Glomerular endothelial cell (primary cell): ENCODE data around the gene TRIP10. TPM values are rescaled to one million over a fixed set of nuclear protein-coding genes. Genes with fewer than 3 reads are reported as not detected.
"Not testable (repeated sequence)": the region's sequence is repeated elsewhere in the genome, so short reads cannot be mapped to it uniquely, and the experiment has no call there.

Source experiments
- DNase-seq: peaks from one replicate; pipeline ENCODE4 v3.0.0-alpha.2; 2011; ENCODE audit warnings: low read depth, low spot score; ENCODE audit errors: extremely low read depth
- total RNA-seq: library from RNA; depleted of rRNA; stranded (reverse); fragments of >200 nt; gene quantifications from 2 replicates; pipeline ENCODE4 v1.2.3, GENCODE V29; 2015

TRIP10 gene
- total RNA-seq, 1 donor from 2014 or later = 83.8 TPM

DNA sequence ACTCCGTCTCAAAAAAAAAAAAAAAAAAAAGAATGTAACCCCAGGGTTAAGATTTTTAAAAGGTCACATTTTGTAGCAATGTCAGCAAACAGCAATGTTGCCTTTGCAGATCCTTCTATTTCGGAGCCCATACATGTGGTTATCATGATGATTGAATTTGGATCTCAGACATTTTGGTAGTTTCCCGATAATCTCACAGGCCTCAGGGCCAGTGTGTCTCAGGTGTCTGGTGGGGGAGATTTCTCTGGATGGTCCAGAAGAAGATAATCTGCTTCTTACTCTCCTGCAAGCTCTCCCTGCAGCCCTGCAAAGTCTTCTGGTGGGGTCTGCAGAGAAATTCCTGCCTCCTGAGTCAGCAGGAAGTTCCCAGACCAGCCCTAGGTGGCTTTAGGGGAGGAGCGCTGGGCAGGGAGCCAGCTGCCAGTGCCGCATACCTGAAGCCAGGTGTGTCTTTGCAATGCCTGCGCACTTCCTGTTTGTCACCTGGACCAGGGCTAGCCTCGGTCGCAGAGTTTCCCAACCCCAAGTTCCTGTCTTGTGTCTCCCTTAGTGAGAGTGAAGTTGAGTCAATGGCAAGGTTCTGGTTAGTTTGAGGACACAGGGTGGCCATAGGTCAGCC lies 26.4 kb downstream of the TRIP10 start:
- DNase-seq = no peak

DNA sequence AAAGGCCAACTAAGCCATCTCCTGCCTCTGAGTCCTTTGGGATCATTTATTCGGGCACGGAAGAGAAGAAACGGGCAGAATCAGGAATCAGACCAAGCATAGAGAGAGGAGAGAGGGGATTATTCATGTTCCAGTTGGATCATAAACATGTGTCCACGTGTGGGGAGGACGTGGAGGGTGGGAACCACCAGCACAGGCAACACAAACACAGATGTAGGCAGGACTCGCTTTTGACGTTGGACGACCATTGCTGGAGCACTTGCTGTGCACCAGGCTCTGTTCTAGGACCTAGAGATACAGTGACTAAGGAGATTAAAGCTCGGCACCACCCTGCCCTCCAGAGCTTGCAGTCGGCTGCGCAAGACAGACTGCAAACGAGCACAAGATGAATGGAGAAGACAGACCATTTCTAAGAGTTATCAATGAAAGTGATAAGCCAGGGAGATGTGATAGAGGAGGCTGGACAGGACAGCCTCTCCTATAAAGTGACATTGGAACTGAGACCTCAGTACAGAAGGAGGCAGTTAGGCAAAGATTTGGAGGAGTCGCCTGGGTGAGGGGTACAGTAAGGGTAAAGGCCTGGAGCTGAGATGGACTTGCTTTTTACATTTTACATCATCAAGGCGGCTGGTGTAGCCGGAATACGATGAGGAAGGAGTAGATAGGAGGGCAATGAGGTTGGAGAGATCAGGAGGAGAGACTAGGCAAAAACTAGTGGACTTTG lies 27.0 kb downstream of the TRIP10 start:
- DNase-seq = no peak

- no peak for DNase-seq
Observed at GRCh38 chr19:6767081-6767356, 27.5 kb downstream of the TRIP10 start.

DNA sequence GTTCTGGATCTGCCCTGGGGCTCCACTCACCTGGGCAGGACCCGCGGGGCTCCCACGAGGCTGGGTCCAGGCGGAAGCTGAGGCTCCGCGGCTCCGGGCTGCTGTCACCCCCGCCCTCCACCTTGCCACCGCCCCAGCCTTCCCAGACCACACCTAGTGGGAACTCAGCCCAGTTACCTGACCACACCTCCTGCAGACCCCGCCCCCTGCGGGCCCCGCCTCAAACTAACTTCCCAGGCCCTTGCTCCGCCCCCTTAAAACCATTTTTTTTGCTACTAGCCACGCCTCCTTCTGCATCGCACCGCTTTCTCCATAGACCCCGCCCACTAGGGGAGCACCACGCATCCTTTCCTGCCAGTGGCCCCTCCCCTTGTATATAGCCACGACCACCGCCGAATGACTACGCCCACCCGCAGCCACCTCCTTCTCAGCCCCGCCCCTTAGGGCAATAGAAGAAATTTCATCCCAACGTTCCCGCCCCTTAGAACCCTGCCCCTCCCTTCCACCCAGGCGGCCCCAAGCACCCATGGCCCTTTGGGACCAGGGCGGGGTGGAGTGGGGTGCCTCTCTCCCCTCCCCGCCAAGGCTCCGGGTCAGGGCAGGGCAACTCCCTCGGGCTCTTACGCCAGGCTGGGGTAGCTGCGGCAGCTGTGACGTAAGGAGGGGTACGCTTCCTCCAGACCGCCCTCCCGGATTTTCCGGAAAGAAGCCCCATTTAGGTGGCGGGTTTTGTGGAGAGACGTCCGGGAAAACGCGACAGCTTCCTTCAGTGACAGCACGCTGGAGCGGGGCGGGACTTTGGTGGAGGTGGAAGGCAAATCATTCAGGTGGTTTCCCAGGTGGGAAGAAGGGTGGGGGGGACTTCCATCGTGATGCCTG lies 28.1 kb downstream of the TRIP10 start, which contains the start of gene SH2D3A:
SH2D3A (minus strand) TSS at position 79 of the 879 bp plus-strand sequence. CDS start 3,687 bp downstream, outside the sequence.
- DNase-seq = no peak

GRCh38 chr19:6768236-6768785 lies 28.8 kb downstream of the TRIP10 start:
- no peak for DNase-seq

- DNase-seq = no peak
Observed at GRCh38 chr19:6769006-6769619, 29.6 kb downstream of the TRIP10 start.

GRCh38 chr19:6771648-6772027 lies 32.2 kb downstream of the TRIP10 start:
- DNase-seq = not testable (repeated sequence)

DNA sequence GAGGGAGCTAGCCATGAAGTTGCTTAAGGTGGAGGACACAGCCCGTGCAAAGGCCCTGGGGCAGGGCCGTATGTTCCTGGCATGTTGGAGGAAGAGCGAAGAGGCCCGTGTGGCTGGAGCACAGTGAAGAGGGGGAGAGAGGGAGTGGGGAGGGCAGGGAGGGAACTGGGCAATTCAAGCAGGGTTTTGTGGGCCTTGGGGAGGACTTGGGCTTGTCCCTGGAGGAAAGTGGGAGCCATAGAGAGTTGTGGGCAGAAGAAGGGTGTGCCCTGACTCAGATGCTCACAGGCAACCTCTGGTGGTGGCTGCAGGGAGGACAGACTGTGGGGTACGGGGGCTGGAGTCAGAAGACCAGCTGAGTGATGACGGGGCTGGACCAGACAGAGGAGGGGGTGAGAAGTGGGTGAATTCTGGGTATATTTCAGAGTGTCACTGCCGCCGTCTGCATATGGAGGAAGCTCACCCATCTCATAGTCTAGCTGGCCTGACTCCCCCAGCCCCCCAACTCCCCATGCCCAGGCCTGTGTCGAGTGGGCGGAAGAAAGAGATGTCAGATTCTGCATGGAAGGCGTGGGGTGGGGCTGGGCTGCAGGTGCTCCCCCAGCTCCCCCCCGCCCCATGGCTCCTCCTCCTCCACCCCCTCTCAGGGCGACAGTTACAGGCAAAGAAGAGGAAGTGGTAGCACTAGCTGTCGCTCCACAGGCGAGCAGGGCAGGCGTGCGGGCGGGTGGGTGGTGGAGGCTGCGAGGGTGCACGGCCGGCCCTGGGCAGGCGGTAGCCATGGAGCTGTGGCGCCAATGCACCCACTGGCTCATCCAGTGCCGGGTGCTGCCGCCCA lies 32.8 kb downstream of the TRIP10 start, which contains the start of gene VAV1:
VAV1 (plus strand) TSS at position 681 of the 838 bp plus-strand sequence; CDS start at position 781, 100 bp downstream.
- DNase-seq = no peak

GRCh38 chr19:6772866-6773322 lies 33.4 kb downstream of the TRIP10 start:
- DNase-seq = no peak

- no peak for DNase-seq
Observed at GRCh38 chr19:6773323-6773931, 33.9 kb downstream of the TRIP10 start.

GRCh38 chr19:6774821-6775707 lies 35.6 kb downstream of the TRIP10 start:
- DNase-seq = no peak

- not testable (repeated sequence) for DNase-seq
Observed at GRCh38 chr19:6776045-6776444, 36.6 kb downstream of the TRIP10 start.

- DNase-seq = no peak
Observed at GRCh38 chr19:6776999-6777398, 37.5 kb downstream of the TRIP10 start.

GRCh38 chr19:6777434-6777833 lies 38.0 kb downstream of the TRIP10 start:
- no peak for DNase-seq

DNA sequence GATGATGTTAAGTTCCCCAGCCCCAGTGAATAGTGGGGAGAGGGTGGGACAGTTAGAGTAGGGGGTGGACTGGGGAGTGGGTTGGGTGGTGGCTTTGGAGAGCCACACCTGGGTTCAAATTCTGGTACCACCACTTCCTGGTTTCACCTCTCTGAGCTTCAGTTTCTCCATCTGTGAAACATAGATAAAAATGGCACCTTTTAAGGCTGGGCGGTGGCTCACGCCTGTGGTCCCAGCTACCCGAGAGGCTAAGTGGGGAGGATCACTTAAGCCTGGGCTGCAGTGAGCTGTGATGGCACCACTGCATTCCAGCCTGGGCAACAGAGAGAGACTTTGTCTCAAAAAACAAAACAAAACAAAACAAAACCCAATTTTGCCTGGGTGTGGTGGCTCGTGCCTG lies 38.9 kb downstream of the TRIP10 start:
- DNase-seq = no peak

- DNase-seq = no peak
Observed at GRCh38 chr19:6779206-6779605, 39.7 kb downstream of the TRIP10 start.

DNA sequence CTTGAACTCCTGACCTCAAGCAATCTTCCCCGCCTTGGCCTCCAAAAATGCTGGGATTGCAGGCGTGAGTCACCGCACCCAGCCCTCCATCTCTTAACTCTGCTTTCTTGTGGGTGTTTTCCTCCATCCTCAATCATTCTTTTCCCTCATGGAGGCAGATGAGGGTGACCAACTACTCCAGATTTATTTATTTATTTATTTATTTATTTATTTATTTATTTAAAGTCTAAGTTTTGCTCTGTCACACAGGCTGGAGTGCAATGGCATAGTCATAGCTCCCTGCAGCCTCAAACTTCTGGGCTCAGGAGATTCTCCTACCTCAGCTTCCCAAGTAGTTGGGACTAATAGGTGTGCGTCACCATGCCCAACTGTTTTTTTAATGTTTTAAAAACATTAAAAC lies 47.9 kb downstream of the TRIP10 start:
- DNase-seq = no peak

GRCh38 chr19:6788896-6789295 lies 49.4 kb downstream of the TRIP10 start:
- no peak for DNase-seq
